KOPT-K1 (cell line): ENCODE measurements around the gene GKAP1.
"Not testable (repeated sequence)": the region's sequence is repeated elsewhere in the genome, so short reads cannot be mapped to it uniquely, and the experiment has no call there.

ENCODE experiments used
- H3K27ac ChIP-seq: fragments of 200-600 bp; sonication (generic); 2 replicates; pipeline ENCODE4 v1.5.1; 2016; ENCODE audit warnings: antibody characterized with exemption, mild to moderate bottlenecking, low read depth, low read length; ENCODE audit not compliant: poor library complexity, severe bottlenecking
- H3K36me3 ChIP-seq: fragments of 200-600 bp; sonication (generic); 2 replicates; pipeline ENCODE4 v1.5.1; 2017; ENCODE audit warnings: antibody characterized with exemption, mild to moderate bottlenecking, low read length, moderate library complexity; ENCODE audit not compliant: insufficient read depth
- H3K9me3 ChIP-seq: fragments of 200-600 bp; sonication (generic); 2 replicates; pipeline ENCODE4 v1.5.1; 2017; ENCODE audit warnings: antibody characterized with exemption, low read length, mild to moderate bottlenecking; ENCODE audit not compliant: insufficient read depth, poor library complexity, severe bottlenecking

The GKAP1 gene

GRCh38 chr9:83817356-83818278, at the start of gene GKAP1:
GKAP1 (minus strand) TSS chr9:83817769; CDS start chr9:83806517, 11,252 bp downstream.
- peak within 1 kb of the TSS; percentile 45 for H3K27ac ChIP-seq
- not testable (repeated sequence) for H3K9me3 ChIP-seq, H3K36me3 ChIP-seq

GRCh38 chr9:83849895-83850294, 32.3 kb upstream of the GKAP1 start:
- not testable (repeated sequence) for H3K27ac ChIP-seq, H3K36me3 ChIP-seq, H3K9me3 ChIP-seq

DNA sequence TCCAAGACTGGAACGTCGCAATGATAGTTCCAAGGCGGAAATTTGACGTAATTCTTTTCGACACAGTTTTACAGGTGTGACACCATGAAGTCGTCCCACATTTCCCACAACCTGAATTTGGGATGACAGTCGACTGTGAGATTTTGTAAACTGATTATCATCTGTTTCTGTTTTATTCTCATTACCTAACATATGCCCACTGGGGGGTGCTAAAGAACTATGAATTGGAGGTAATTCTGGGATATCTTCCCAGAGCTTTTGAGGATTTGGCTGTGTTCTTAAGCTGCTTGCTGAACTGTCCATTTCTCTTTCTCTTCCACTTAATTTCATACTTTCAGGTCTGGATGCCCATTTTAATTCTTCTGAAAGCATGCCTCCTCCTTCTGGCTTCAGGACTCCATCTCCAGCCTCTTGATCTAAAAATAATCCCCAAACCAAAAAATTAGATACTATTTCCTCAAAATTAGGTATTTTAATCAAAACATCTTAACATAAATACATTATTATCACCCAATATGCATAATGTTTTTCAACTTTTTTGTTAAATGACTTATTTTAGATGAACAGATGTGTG, 19.6 kb upstream of the GKAP1 start:
- not testable (repeated sequence) for H3K36me3 ChIP-seq, H3K9me3 ChIP-seq, H3K27ac ChIP-seq

DNA sequence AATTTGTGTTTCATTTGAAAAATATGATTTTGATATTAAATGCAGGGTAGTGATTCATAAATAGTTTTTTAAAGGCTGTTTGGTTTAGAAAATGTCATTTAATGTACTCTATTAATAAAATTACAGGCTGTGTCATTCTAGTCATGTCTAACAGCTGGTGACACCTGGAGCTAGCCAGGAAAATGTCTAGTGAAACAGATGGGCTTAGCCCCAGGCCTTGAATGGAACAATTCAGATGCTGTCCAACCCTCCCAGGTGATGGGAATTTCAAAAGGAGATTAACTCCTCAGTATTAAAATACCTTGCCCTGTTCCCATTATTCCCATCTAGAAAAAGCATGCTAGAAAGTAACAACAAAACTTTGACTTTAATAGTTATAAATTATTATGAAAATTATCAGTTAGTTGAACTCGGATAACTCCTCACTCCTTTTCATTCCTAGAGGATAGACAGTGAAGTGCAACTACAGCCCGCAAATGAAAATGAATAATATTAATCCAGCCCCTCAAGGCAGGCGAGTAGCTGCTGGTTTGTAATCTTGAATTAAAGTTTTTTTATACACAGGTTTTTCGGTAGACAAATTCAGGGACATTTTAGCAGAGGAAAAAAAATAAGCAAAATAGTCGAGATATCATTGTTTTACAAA, 13.0 kb upstream of the GKAP1 start:
- not testable (repeated sequence) for H3K36me3 ChIP-seq, H3K9me3 ChIP-seq

DNA sequence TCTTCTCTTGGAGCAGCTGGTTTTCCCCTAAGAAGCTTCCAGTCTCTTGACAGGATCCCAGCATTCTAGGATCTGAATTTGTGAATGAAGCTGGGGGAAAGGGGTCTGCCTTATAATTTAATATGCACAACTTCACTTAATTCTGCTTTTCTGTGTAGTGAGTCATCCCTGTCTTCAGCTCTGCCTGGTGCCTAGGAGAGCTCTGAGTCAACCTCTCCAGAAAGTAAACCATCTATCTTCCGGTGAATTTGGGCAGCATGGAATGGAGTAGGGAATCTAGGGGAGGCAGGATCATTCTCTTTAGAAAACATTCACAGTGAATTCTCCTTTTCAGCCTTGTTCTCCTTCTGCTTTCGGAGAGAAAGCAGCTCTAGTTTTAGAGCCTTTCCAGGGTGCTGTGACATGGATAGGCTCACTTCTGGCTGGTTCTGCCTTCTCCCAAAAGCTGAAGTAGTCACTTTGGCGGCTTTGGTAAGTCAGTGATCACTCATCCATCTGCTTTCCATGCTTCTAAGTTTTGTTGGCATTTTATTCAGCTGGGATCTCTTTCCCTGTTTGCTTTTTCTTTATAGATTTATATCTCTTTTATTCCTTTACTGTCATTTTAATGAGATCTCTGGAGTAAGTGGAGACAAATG, 7.5 kb upstream of the GKAP1 start:
- not testable (repeated sequence) for H3K9me3 ChIP-seq, H3K36me3 ChIP-seq, H3K27ac ChIP-seq

More for the DNA sequence above, 13.0 kb upstream of the GKAP1 start:
- not testable (repeated sequence) for H3K27ac ChIP-seq

GRCh38 chr9:83817011-83817355, 586 bp downstream of the GKAP1 start:
- H3K36me3 ChIP-seq, H3K9me3 ChIP-seq: not testable (repeated sequence)
- H3K27ac ChIP-seq = peak overlapping the region; percentile 45

DNA sequence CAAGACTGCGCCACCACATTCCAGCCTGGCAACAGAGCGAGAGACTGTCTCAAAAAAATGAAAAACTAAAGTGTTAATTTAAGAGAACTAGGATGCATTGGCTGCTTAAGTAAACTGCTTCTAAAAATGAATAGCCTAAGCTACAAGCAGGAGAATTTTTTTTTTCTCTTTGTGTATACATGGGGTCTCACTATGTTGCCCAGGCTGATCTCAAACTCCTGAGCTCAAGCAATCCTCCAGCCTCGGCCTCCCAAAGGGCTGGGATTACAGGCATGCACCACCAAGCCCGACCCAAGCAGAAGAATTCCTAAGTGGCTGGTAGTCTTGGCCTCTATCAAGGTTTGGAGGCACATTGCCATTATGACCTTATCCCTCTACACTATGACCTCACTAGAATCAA, 2.4 kb downstream of the GKAP1 start:
- H3K27ac ChIP-seq, H3K36me3 ChIP-seq, H3K9me3 ChIP-seq: not testable (repeated sequence)

DNA sequence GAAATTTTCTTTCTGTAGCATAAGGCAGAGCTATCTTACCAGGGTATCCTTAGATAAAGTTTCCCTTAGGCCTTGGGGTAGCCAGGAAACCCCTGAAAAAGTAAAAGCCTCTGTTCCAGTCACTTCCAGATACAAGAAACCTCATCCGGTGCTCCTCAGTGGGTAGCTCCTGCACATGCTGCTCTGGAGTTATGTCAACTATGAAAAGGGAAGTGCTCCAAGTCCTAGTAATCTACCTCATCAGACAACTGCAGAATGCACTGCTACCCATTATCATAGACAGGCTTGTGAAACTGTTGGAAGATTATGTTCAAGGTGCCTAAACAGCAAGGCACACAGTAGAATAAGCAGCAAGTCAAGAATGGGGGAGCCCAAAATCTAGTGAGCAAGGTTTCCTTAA, 8.4 kb downstream of the GKAP1 start:
- H3K27ac ChIP-seq, H3K36me3 ChIP-seq, H3K9me3 ChIP-seq: not testable (repeated sequence)

- H3K9me3 ChIP-seq, H3K36me3 ChIP-seq, H3K27ac ChIP-seq: not testable (repeated sequence)
These were observed 13.1 kb downstream of the GKAP1 start for GRCh38 chr9:83804454-83804853.

- not testable (repeated sequence) for H3K9me3 ChIP-seq, H3K27ac ChIP-seq, H3K36me3 ChIP-seq
These were observed 13.6 kb downstream of the GKAP1 start for GRCh38 chr9:83803941-83804340.

- Histone ChIP-seq H3K27ac (no peak overlapping the region), H3K9me3 (no peaks in the 10 kb centered on the region), H3K36me3 (peaks cover 7% of the 10 kb centered on the region; the same call in 1 of the 2 replicates)
These were observed 17.1 kb downstream of the GKAP1 start for GRCh38 chr9:83800236-83801033.

GRCh38 chr9:83794051-83794450, 23.5 kb downstream of the GKAP1 start:
- peaks cover 7% of the 10 kb centered on the region; the same call in 1 of the 2 replicates for H3K36me3 ChIP-seq
- H3K9me3 ChIP-seq = no peaks in the 10 kb centered on the region
- H3K27ac ChIP-seq = no peak overlapping the region

DNA sequence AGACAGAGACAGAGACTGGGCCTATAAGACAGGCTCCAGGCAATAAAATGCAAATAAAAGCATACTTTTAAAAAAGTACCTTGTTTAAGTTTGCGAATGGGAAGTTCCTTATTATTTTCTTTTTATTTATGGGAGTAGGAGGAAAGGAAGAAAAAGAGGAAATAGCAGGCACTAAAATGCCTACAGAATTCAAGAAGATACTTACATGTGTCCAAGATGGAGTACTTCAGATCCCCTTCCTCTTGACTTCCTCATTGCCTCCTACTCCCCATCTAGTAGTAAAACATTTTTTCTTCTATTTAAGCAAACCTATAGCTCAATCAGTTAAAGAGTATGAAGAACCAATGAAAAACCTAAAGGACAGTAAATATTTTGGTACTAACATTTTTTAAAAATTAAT, 24.8 kb downstream of the GKAP1 start:
- no peak overlapping the region for H3K27ac ChIP-seq
- no peaks in the 10 kb centered on the region for H3K9me3 ChIP-seq
- no peaks in the 10 kb centered on the region for H3K36me3 ChIP-seq

DNA sequence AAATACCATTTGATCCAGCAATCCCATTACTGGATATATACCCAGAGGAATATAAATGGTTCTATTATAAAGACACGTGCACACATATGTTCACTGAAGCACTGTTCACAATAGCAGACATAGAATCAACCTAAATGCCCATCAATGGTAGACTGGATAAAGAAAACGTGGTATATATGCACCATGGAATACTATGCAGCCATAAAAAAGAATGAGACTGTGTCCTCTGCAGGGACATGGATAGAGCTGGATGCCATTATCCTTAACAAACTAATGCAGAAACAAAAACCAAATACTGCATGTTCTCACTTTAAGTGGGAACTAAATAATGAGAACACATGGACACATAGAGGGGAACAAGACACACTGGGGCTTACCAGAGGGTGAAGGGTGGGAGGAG, 39.4 kb downstream of the GKAP1 start:
- Histone ChIP-seq H3K36me3 (no peaks in the 10 kb centered on the region), H3K9me3 (no peaks in the 10 kb centered on the region), H3K27ac (no peak overlapping the region)

DNA sequence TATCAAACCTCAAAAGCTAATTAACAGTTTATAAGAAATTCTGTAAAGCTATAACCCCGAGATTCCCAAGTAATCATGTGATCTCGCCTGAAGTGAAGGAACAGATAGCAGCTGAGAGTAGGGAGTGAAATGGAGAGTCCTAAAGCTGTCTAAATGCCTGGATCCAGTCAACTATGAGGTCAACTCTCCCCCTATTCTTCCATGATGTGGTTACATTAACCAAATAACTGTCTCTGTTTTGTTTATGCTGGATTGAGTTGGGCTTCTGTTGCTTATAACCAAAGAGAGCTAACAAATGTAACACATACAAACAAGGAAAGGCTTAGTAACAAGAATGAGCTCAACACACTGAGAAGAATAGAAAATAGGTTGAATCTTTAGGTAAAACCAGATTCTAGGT, 41.6 kb downstream of the GKAP1 start:
- Histone ChIP-seq H3K27ac (no peak overlapping the region), H3K9me3 (no peaks in the 10 kb centered on the region), H3K36me3 (no peaks in the 10 kb centered on the region)
